H1 (cell line): ENCODE data around the gene TBC1D25. TPM values are rescaled to one million over a fixed set of nuclear protein-coding genes. Genes with fewer than 3 reads are reported as not detected.

Source experiments
- CTCF ChIA-PET: fragments of 300-600 bp; sonication (Branson Sonifier 250); formaldehyde crosslinking; loops from one replicate; lab custom pipeline; 2021; ENCODE audit not compliant: partially characterized antibody; lab: Charles Lee
- POLR2A ChIA-PET: fragments of 300-600 bp; sonication (Branson Sonifier 250); formaldehyde crosslinking; loops from one replicate; lab custom pipeline; 2021; ENCODE audit warnings: inconsistent platforms; ENCODE audit not compliant: partially characterized antibody; lab: Charles Lee
- DNase-seq, 2 experiments: peaks; one replicate each; pipeline versions ENCODE4 v3.0.0 to v3.0.0-alpha.2; 2010 to 2022; ENCODE audit warnings: low spot score in 2 of 2, low read depth in 1 of 2, mixed read lengths in 1 of 2
- FAIRE-seq: peaks from 2 replicates; lab custom pipeline; 2011; peaks lifted over from hg19 to GRCh38; lab: Jason Lieb, UNC
- H2AFZ ChIP-seq: 2 replicates; pipeline ENCODE4 v1.8.1; 2012; ENCODE audit warnings: low read length, inconsistent platforms
- H2AK5ac ChIP-seq: 2 replicates; pipeline ENCODE4 v1.6.1; 2013; ENCODE audit warnings: low read depth, low read length
- H2BK120ac ChIP-seq: replicated peaks from 2 replicates; pipeline ENCODE3; 2013; ENCODE audit warnings: low read depth, low read length, inconsistent platforms
- H2BK12ac ChIP-seq: 2 replicates; pipeline ENCODE4 v1.6.1; 2013; ENCODE audit warnings: low read depth, low read length
- H2BK15ac ChIP-seq: 2 replicates; pipeline ENCODE4 v1.6.1; 2013; ENCODE audit warnings: low read length
- H2BK20ac ChIP-seq: 2 replicates; pipeline ENCODE4 v1.6.1; 2013; ENCODE audit warnings: low read length
- H2BK5ac ChIP-seq: 2 replicates; pipeline ENCODE4 v1.6.1; 2013; ENCODE audit warnings: low read depth, low read length
- H3K14ac ChIP-seq: 2 replicates; pipeline ENCODE4 v1.6.1; 2013; ENCODE audit warnings: inconsistent platforms; ENCODE audit not compliant: insufficient read length
- H3K18ac ChIP-seq: 2 replicates; pipeline ENCODE4 v1.6.1; 2013; ENCODE audit warnings: low read length; ENCODE audit errors: extremely low read depth
- H3K23ac ChIP-seq: 2 replicates; pipeline ENCODE4 v1.6.1; 2013; ENCODE audit warnings: inconsistent platforms; ENCODE audit not compliant: insufficient read length
- H3K23me2 ChIP-seq: 2 replicates; pipeline ENCODE4 v1.6.1; 2013; ENCODE audit warnings: low read depth, low read length
- H3K27ac ChIP-seq: 2 replicates; pipeline ENCODE4 v1.6.1; 2011; ENCODE audit warnings: low read depth, low read length, inconsistent platforms
- H3K27me3 ChIP-seq, 4 experiments: replicated peaks in 1 of 4; 1 replicate in 1 of 4; 2 replicates in 3 of 4; pipeline versions ENCODE4 v1.6.1 to v1.8.1; 2011 to 2013; ENCODE audit warnings: low read length in 3 of 4, mild to moderate bottlenecking in 3 of 4, inconsistent platforms in 2 of 4, mixed read lengths in 2 of 4, moderate library complexity in 1 of 4; ENCODE audit not compliant: control insufficient read depth in 3 of 4, insufficient read depth in 3 of 4; ENCODE audit errors: extremely low read depth in 1 of 4
- H3K36me3 ChIP-seq, 4 experiments: 2 replicates each; pipeline versions ENCODE4 v1.6.1 to v1.8.1; 2011 to 2013; ENCODE audit warnings: mild to moderate bottlenecking in 4 of 4, low read length in 3 of 4, moderate library complexity in 2 of 4, control low read depth in 1 of 4, inconsistent platforms in 1 of 4; ENCODE audit not compliant: insufficient read depth in 4 of 4, control insufficient read depth in 2 of 4
- H3K4ac ChIP-seq: replicated peaks from 2 replicates; pipeline ENCODE3; 2013; ENCODE audit warnings: low read length, low read depth, mixed read lengths, inconsistent platforms; ENCODE audit not compliant: insufficient read length
- H3K4me1 ChIP-seq, 4 experiments: replicated peaks in 1 of 4; 1 replicate in 1 of 4; 2 replicates in 3 of 4; pipeline versions ENCODE4 v1.6.1 to v1.8.1; 2011 to 2013; ENCODE audit warnings: low read length in 3 of 4, inconsistent platforms in 2 of 4, mixed read lengths in 1 of 4; ENCODE audit not compliant: insufficient read depth in 4 of 4, control insufficient read depth in 3 of 4
- H3K4me2 ChIP-seq, 2 experiments: 2 replicates each; pipeline versions ENCODE4 v1.6.1 to v1.8.1; 2011 to 2013; ENCODE audit warnings: low read depth in 2 of 2, low read length in 2 of 2, control low read depth in 1 of 2, inconsistent platforms in 1 of 2, mild to moderate bottlenecking in 1 of 2; ENCODE audit not compliant: insufficient read depth in 1 of 2
- H3K4me3 ChIP-seq, 4 experiments: fragments of 200-600, 300-600 bp in 1 of 4; sonication (generic), shearing (Covaris generic), sonication (Bioruptor Twin) in 1 of 4; 2 replicates each; pipeline versions ENCODE4 v1.5.1 to v1.8.1; 2011 to 2016; ENCODE audit warnings: low read length in 4 of 4, low read depth in 3 of 4, control low read depth in 2 of 4, inconsistent platforms in 2 of 4, mild to moderate bottlenecking in 2 of 4, mixed read lengths in 1 of 4, moderate library complexity in 1 of 4; ENCODE audit not compliant: insufficient read depth in 2 of 4; ENCODE audit errors: extremely low read depth in 1 of 4
- H3K56ac ChIP-seq: replicated peaks from 2 replicates; pipeline ENCODE3; 2013; ENCODE audit warnings: low read depth, mild to moderate bottlenecking, mixed read lengths, low read length, inconsistent platforms; ENCODE audit not compliant: insufficient read length
- H3K79me1 ChIP-seq: 2 replicates; pipeline ENCODE4 v1.6.1; 2013; ENCODE audit warnings: low read depth, low read length, control low read depth
- H3K79me2 ChIP-seq, 2 experiments: 2 replicates each; pipeline versions ENCODE4 v1.6.1 to v1.8.1; 2012 to 2013; ENCODE audit warnings: low read length in 2 of 2, mild to moderate bottlenecking in 2 of 2, inconsistent platforms in 1 of 2; ENCODE audit not compliant: insufficient read depth in 2 of 2, control insufficient read depth in 1 of 2
- H3K9ac ChIP-seq, 4 experiments: replicated peaks in 1 of 4; 1 replicate in 1 of 4; 2 replicates in 3 of 4; pipeline versions ENCODE4 v1.6.1 to v1.8.1; 2011 to 2013; ENCODE audit warnings: low read depth in 3 of 4, low read length in 3 of 4, control low read depth in 2 of 4, mild to moderate bottlenecking in 2 of 4, moderate library complexity in 2 of 4, inconsistent platforms in 1 of 4; ENCODE audit errors: extremely low read depth in 1 of 4
- H3K9me3 ChIP-seq, 2 experiments: 2 replicates each; pipeline versions ENCODE4 v1.6.1 to v1.8.1; 2012 to 2013; ENCODE audit warnings: mild to moderate bottlenecking in 2 of 2, moderate library complexity in 2 of 2, control low read depth in 1 of 2, inconsistent platforms in 1 of 2, low read depth in 1 of 2, low read length in 1 of 2, mixed read lengths in 1 of 2; ENCODE audit not compliant: insufficient read depth in 2 of 2
- H4K20me1 ChIP-seq, 2 experiments: replicated peaks in 1 of 2; 2 replicates each; pipeline versions ENCODE3 to v1.8.1; 2011 to 2013; ENCODE audit warnings: inconsistent platforms in 2 of 2, low read length in 2 of 2, mild to moderate bottlenecking in 1 of 2; ENCODE audit not compliant: insufficient read depth in 2 of 2, control insufficient read depth in 1 of 2
- H4K5ac ChIP-seq: 2 replicates; pipeline ENCODE4 v1.6.1; 2013; ENCODE audit warnings: low read length, low read depth, mixed read lengths, inconsistent platforms; ENCODE audit not compliant: insufficient read length
- H4K8ac ChIP-seq: 2 replicates; pipeline ENCODE4 v1.8.0; 2013; ENCODE audit warnings: mild to moderate bottlenecking, moderate library complexity, low read length, inconsistent platforms; ENCODE audit not compliant: insufficient read depth; ENCODE audit errors: extremely low read depth
- H4K91ac ChIP-seq: replicated peaks from 2 replicates; pipeline ENCODE3; 2013; ENCODE audit warnings: low read length, mixed read lengths, inconsistent platforms; ENCODE audit not compliant: insufficient read length
- ASH2L ChIP-seq: fragments of 200-600, 300-600 bp; sonication (generic); IDR thresholded peaks from one replicate; pipeline ENCODE4 v1.7.1; 2017; ENCODE audit warnings: low read length
- ATF2 ChIP-seq: IDR thresholded peaks from 2 replicates; pipeline ENCODE4 v1.6.1; 2012; ENCODE audit warnings: low read length, inconsistent platforms
- BCL11A ChIP-seq, 2 experiments: IDR thresholded peaks; one replicate each; pipeline ENCODE4 v1.6.1; 2011; ENCODE audit warnings: low read depth in 2 of 2, low read length in 2 of 2, mild to moderate bottlenecking in 2 of 2
- CHD1 ChIP-seq: IDR thresholded peaks from 2 replicates; pipeline ENCODE4 v1.6.1; 2012; ENCODE audit warnings: low read depth, low read length, improper control_type of control experiment
- CHD2 ChIP-seq: IDR thresholded peaks from 2 replicates; pipeline ENCODE4 v1.6.1; 2012; ENCODE audit warnings: low read length, improper control_type of control experiment
- CREB1 ChIP-seq: IDR thresholded peaks from 2 replicates; pipeline ENCODE4 v1.6.1; 2012; ENCODE audit warnings: inconsistent platforms
- HDAC6 ChIP-seq: IDR thresholded peaks from one replicate; pipeline ENCODE4 v1.7.1; 2012; ENCODE audit warnings: low read depth, mild to moderate bottlenecking, inconsistent platforms, low read length, moderate library complexity
- TAF7 ChIP-seq: optimal IDR thresholded peaks from 2 replicates; pipeline ENCODE3; 2011; ENCODE audit warnings: low read depth, mild to moderate bottlenecking, inconsistent platforms, low read length, moderate library complexity, borderline replicate concordance
- TBP ChIP-seq: IDR thresholded peaks from 2 replicates; pipeline ENCODE4 v1.6.1; 2011; ENCODE audit warnings: low read depth, low read length, improper control_type of control experiment
- TEAD4 ChIP-seq: IDR thresholded peaks from 2 replicates; pipeline ENCODE4 v1.6.1; 2012; ENCODE audit warnings: low read depth, low read length, inconsistent platforms, mixed read lengths
- YY1 ChIP-seq: IDR thresholded peaks from 2 replicates; pipeline ENCODE4 v1.6.1; 2011; ENCODE audit warnings: low read depth, mild to moderate bottlenecking, low read length
- whole genome bisulfite sequencing, 2 experiments: shearing (Covaris generic) in 1 of 2; methylation state at CpG; one replicate each; pipeline versions ENCODE4 v1.1.6 to v1.1.7; 2013 to 2015; ENCODE audit warnings: low lambda C conversion rate in 2 of 2, mixed read lengths in 2 of 2, inconsistent platforms in 1 of 2, low coverage in 1 of 2, missing lambda C conversion rate in 1 of 2; ENCODE audit not compliant: insufficient replicate concordance in 2 of 2, insufficient coverage in 1 of 2, insufficient read length in 1 of 2; ENCODE audit errors: extremely low coverage in 1 of 2, missing lambda C conversion rate in 1 of 2; 5-methylcytosine and 5-hydroxymethylcytosine counted together
- polyA plus RNA-seq, 7 experiments: library from polyadenylated mRNA; depleted of rRNA in 3 of 7; stranded (reverse) in 5 of 7; unstranded in 2 of 7; fragments of >200 nt in 5 of 7; fragments of 200-250 nt in 2 of 7; gene quantifications; 1 replicate in 5 of 7; 2 replicates in 1 of 7; 4 replicates in 1 of 7; pipeline versions ENCODE4 v1.2.1 to v1.2.3, GENCODE V29; 2011 to 2013; ENCODE audit warnings: missing spikeins in 2 of 7, mixed read lengths in 2 of 7
- total RNA-seq: library from RNA; stranded (reverse); fragmentation: NEBNext Ultra II Directional; extraction: Animal tissue kit (Norgen Biotek cat#: 25700); gene quantifications from 2 replicates; pipeline ENCODE4 v1.2.1, GENCODE V29; 2021

The TBC1D25 gene
- total and polyA plus RNA-seq, 2 of the 8 experiments (the other 6 are each of a cell fraction or from before 2014, with no cell fraction given), result 6.5 to 6.8 TPM

DNA sequence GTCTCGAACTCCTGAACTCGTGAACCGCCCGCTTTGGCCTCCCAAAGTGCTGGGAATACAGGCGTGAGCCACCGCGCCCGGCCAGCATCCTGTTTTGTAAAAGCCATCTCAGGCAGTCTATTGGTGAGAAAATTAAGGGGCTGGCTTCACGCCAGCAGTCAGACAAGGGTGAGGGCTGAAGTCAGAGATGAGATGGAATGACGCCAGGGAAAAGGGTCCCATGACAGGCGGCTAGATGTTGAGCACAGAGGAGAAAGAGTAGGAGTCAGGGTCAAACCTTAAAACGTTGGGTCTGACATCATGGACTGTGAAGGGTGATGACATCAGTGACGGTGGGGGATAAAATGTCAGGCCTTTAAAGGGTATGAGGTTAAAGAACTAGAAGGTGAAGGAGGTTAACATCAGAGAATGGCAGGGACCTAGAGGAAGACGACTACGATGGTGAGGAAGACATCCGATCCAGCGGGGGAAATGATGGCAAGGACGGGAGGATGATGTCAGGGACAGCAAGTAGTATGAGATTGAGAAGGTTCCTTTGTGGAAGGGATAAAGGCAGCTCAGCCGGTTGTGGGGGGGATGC is 34.3 kb downstream of the TBC1D25 start:
- Histone ChIP-seq H3K9me3 (no peaks in the 10 kb centered on the region), H3K56ac (no peak overlapping the region), H2AK5ac (no peak overlapping the region), H3K9ac (peak overlapping the region in 3 of 4 experiments; percentile 16 to 99 (median 77); a peak in 4 of 7 replicates), H2BK120ac (no peak overlapping the region), H3K27ac (peak overlapping the region; percentile 79; the same call in 1 of the 2 replicates), H4K91ac (no peak overlapping the region), H3K23me2 (peaks cover 4% of the 10 kb centered on the region; the same call in 1 of the 2 replicates), H2BK12ac (no peak overlapping the region), H3K4ac (no peak overlapping the region), H4K5ac (peak overlapping the region; percentile 86), H3K4me2 (peak overlapping the region; percentile 72 to 80), H3K79me1 (peaks cover 7% of the 10 kb centered on the region), H3K4me1 (peaks cover 0 to 5% (median 0%) of the 10 kb centered on the region in 4 experiments; a peak in 5 of 7 replicates), H4K8ac (no peak overlapping the region; the same call in 1 of the 2 replicates), H3K14ac (no peak overlapping the region), H2AFZ (peak overlapping the region; percentile 81; the same call in 1 of the 2 replicates), H3K79me2 (peaks cover 0 to 17% of the 10 kb centered on the region in 2 experiments; a peak in 2 of 4 replicates), H3K27me3 (no peaks in the 10 kb centered on the region), H3K23ac (no peak overlapping the region), H3K4me3 (peak overlapping the region; percentile 75 to 96 (median 84); a peak in 7 of 8 replicates), H3K18ac (peak overlapping the region; percentile 38; the same call in 1 of the 2 replicates), H2BK5ac (no peak overlapping the region; the same call in 1 of the 2 replicates), H3K36me3 (peaks cover 16 to 38% (median 26%) of the 10 kb centered on the region in 4 experiments), H2BK20ac (no peak overlapping the region), H2BK15ac (no peak overlapping the region), H4K20me1 (no peaks in the 10 kb centered on the region)
- no peak for DNase-seq
- POLR2A ChIA-PET, result interaction anchor here (0.7 to 2.9 kb wide), 22 partner anchors 9 to 138 kb away, joined by 3 to 22 read pairs (median 4); partner anchors contain the start of genes EBP, TBC1D25 and WDR13
- CTCF ChIA-PET, result no interaction called here
- WGBS, 2 experiments, result 26% methylated on average over 11 of the region's 19 CpGs; no CpG with 5 or more reads in 1 of the 2 experiments
- FAIRE-seq, result no peak
- TF ChIP-seq ASH2L (no peak), TEAD4 (no peak), TAF7 (no peak), CHD1 (no peak), YY1 (no peak), ATF2 (peak; percentile 7; the same call in 1 of the 2 replicates), CHD2 (no peak), CREB1 (peak; percentile 14; the same call in 1 of the 2 replicates), HDAC6 (no peak), TBP (no peak), BCL11A (IDR thresholded peaks at IDR 0.05; ENCODE audit: low read depth in 2 of 2, low read length in 2 of 2) (no peak)
